Transverse colon (tissue), 4 donors: ENCODE measurements around the gene TBR1.

Source experiments
- EP300 ChIP-seq: sonication (generic); formaldehyde crosslinking; IDR thresholded peaks from one replicate; pipeline ENCODE4 v1.6.1; 2017; ENCODE audit warnings: antibody characterized with exemption, low read depth
- POLR2A ChIP-seq: fragments of 450-650 bp; IDR thresholded peaks from one replicate; pipeline ENCODE4 v1.6.1; 2016; ENCODE audit warnings: antibody characterized with exemption, mild to moderate bottlenecking, moderate library complexity
- POLR2AphosphoS5 ChIP-seq, 3 donors: sonication (generic); formaldehyde crosslinking; IDR thresholded peaks; one replicate each; pipeline ENCODE4 v1.6.1; 2016; ENCODE audit warnings: antibody characterized with exemption in 3 of 3
- TF ChIP-seq, protein P1 (sequence below), 5 experiments: fragments of 200-600 bp in 3 of 5; fragments of 450-650 bp in 2 of 5; sonication (generic) in 3 of 5; IDR thresholded peaks; 1 replicate in 2 of 5; 2 replicates in 3 of 5; pipeline ENCODE4 v1.5.1; 2016 to 2017; ENCODE audit warnings: antibody characterized with exemption in 5 of 5, inconsistent platforms in 3 of 5, mild to moderate bottlenecking in 2 of 5, moderate library complexity in 1 of 5

DNA sequence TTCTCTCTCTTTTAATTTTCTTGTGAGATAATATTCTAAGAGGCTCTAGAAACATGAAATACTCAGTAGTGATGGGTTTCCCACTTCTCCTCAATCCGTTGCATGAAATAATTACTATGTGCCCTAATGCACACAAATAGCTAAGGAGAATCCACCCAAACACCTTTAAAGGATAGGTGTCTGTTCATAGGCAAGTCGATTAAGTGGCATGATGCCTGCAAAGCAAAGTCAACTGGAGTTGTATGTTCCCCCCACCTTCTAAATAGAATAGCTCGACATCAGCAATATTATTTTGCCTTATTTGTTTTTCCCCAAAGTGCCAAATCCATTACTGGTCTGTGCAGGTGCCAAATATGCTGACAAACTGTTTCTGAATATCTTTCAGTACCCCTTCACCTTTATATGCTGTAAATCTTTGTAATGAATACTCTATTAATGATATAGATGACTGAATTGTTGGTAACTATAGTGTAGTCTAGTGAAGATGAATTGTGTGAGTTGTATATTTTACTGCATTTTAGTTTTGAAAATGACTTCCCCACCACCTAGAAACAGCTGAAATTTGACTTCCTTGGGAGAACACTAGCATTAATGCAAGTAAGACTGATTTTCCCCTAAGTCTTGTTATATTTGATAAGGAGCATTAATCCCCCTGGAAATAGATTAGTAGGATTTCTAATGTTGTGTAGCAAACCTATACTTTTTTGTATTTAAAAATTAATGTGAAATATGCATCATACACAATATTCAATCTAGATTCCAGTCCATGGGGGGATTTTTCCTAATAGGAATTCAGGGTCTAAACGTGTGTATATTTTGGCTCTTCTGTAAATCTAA, 9.0 kb downstream of the TBR1 start:
- TF ChIP-seq, protein P1, sequence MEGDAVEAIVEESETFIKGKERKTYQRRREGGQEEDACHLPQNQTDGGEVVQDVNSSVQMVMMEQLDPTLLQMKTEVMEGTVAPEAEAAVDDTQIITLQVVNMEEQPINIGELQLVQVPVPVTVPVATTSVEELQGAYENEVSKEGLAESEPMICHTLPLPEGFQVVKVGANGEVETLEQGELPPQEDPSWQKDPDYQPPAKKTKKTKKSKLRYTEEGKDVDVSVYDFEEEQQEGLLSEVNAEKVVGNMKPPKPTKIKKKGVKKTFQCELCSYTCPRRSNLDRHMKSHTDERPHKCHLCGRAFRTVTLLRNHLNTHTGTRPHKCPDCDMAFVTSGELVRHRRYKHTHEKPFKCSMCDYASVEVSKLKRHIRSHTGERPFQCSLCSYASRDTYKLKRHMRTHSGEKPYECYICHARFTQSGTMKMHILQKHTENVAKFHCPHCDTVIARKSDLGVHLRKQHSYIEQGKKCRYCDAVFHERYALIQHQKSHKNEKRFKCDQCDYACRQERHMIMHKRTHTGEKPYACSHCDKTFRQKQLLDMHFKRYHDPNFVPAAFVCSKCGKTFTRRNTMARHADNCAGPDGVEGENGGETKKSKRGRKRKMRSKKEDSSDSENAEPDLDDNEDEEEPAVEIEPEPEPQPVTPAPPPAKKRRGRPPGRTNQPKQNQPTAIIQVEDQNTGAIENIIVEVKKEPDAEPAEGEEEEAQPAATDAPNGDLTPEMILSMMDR (IDR thresholded peaks at IDR 0.05), result no peak
- TF ChIP-seq POLR2AphosphoS5 (IDR thresholded peaks at IDR 0.05) (no peak), POLR2A (no peak), EP300 (no peak)
